ENCODE results near the gene CARD6. TPM values are rescaled to one million over a fixed set of nuclear protein-coding genes. Genes with fewer than 3 reads are reported as not detected.
"Not testable (repeated sequence)": the region's sequence is repeated elsewhere in the genome, so short reads cannot be mapped to it uniquely, and the experiment has no call there.

CARD6 gene
- total and polyA plus RNA-seq, 3 donors from 2014 or later = 3.0 to 4.8 (median 3.1) TPM

DNA sequence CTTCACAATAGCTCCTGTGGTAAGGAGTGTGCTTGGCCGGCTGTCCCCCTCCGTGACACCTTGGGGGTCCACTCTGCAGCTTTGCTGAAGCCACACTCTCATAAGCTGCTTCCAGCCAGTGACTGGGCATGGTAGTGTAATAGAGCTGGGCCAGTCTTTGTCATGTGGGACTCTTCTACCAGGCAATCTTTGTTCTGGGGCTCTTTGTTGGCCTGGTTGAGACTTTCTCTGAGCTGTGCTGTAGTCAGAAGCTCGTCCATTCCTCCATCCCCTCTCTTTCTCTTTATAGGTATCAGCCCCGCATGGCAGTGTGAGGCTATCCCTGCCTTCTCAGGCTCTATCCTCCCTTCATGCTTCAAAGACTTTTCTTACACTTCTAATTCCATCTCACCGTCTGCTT is 25.7 kb downstream of the CARD6 start:
- intact Hi-C loops (cut with DNase I; ENCODE audit: low total_unique reads) = no loop called here
- Histone ChIP-seq H3K4me1 (no peaks in the 10 kb centered on the region), H3K9me3 (no peaks in the 10 kb centered on the region), H3K27ac (no peak overlapping the region), H3K36me3 (ENCODE audit: low read depth, missing control alignments) (no peaks in the 10 kb centered on the region), H3K4me3 (no peak overlapping the region), H3K27me3 (no peaks in the 10 kb centered on the region)
- TF ChIP-seq, protein P1, sequence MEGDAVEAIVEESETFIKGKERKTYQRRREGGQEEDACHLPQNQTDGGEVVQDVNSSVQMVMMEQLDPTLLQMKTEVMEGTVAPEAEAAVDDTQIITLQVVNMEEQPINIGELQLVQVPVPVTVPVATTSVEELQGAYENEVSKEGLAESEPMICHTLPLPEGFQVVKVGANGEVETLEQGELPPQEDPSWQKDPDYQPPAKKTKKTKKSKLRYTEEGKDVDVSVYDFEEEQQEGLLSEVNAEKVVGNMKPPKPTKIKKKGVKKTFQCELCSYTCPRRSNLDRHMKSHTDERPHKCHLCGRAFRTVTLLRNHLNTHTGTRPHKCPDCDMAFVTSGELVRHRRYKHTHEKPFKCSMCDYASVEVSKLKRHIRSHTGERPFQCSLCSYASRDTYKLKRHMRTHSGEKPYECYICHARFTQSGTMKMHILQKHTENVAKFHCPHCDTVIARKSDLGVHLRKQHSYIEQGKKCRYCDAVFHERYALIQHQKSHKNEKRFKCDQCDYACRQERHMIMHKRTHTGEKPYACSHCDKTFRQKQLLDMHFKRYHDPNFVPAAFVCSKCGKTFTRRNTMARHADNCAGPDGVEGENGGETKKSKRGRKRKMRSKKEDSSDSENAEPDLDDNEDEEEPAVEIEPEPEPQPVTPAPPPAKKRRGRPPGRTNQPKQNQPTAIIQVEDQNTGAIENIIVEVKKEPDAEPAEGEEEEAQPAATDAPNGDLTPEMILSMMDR (IDR thresholded peaks at IDR 0.05) = no peak
- 75 to 83% methylated on average over 5 of the region's 5 CpGs for WGBS, 2 donors
- DNase-seq = no peak

DNA sequence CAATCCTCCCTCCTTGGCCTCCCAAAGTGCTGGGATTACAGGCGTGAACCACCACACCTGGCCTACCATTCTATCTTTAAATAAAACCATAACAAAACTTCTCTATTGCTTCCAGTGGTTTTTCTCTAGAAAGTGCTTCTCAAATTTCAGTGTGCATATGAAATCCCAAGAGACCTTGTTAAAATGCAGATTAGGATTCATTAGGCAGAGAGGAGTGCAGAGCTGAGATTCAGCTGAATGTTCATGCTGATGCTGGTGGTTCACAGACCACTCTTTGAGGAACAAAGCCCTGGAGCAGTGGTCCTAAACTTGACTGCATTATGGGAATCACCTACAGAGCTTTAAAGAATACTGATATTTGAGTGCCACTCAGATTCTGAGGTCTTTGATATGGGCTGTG is 28.2 kb downstream of the CARD6 start:
- Histone ChIP-seq H3K4me3 (no peak overlapping the region), H3K36me3 (ENCODE audit: low read depth, missing control alignments) (no peaks in the 10 kb centered on the region), H3K27ac (no peak overlapping the region), H3K9me3 (no peaks in the 10 kb centered on the region), H3K4me1 (no peaks in the 10 kb centered on the region), H3K27me3 (no peaks in the 10 kb centered on the region)
- 88 to 95% methylated on average over 1 of the region's 1 CpG for WGBS, 2 donors
- TF ChIP-seq, protein P1 (IDR thresholded peaks at IDR 0.05) = no peak
- no peak for DNase-seq
- intact Hi-C loops (cut with DNase I; ENCODE audit: low total_unique reads) = no loop called here

DNA sequence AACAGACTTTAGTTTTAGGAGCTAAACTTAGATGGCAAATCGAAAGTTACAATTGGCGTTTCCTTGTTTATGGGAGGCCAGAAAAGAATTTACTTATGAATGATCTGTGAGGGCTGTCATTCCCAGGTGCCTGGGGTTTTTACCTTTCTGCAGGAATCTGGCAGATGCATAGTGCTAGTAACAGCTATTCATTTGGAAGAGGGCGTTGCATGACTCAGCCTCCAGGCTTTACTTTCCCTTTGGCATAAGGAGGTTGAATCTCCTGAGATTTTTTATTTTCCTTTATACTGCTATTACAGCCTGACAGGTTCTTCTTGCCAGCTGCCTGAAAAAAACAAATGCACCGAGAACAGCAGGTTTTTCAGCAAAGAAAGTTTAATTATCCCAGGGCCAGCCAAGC is 30.0 kb downstream of the CARD6 start:
- Histone ChIP-seq H3K4me3 (no peak overlapping the region), H3K27ac (no peak overlapping the region), H3K27me3 (no peaks in the 10 kb centered on the region), H3K9me3 (no peaks in the 10 kb centered on the region), H3K36me3 (ENCODE audit: low read depth, missing control alignments) (no peaks in the 10 kb centered on the region), H3K4me1 (no peaks in the 10 kb centered on the region)
- intact Hi-C loops (cut with DNase I; ENCODE audit: low total_unique reads) = no loop called here
- DNase-seq = no peak
- WGBS, 2 donors = 74 to 78% methylated on average over 4 of the region's 4 CpGs
- TF ChIP-seq POLR2A (IDR thresholded peaks at IDR 0.05) = no peak
- TF ChIP-seq, protein P1 (IDR thresholded peaks at IDR 0.05) = no peak

DNA sequence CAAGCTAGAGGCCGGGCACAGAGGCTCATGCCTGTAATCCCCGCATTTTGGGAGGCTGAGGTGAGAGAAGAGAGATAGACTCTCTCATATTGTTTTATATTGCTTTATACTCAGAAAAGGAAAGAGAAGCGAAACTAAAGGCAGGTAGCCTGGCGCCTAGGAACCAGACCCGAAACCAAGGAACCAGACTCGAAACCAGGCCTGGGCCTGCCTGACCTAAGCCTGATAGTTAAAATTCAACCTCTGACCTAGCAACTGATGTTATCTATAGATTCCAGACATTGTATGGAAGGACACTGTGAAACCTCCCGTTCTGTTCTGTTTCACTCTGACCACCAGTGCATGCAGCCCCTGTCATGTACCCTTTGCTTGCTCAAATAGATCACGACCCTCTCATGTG is 31.1 kb downstream of the CARD6 start:
- H3K9me3 ChIP-seq; H3K4me1 ChIP-seq; H3K27ac ChIP-seq; H3K4me3 ChIP-seq; DNase-seq; H3K27me3 ChIP-seq; intact Hi-C loops (cut with DNase I; ENCODE audit: low total_unique reads); H3K36me3 ChIP-seq (ENCODE audit: low read depth, missing control alignments): not testable (repeated sequence)
- 92 to 95% methylated on average over 8 of the region's 8 CpGs for WGBS, 2 donors

DNA sequence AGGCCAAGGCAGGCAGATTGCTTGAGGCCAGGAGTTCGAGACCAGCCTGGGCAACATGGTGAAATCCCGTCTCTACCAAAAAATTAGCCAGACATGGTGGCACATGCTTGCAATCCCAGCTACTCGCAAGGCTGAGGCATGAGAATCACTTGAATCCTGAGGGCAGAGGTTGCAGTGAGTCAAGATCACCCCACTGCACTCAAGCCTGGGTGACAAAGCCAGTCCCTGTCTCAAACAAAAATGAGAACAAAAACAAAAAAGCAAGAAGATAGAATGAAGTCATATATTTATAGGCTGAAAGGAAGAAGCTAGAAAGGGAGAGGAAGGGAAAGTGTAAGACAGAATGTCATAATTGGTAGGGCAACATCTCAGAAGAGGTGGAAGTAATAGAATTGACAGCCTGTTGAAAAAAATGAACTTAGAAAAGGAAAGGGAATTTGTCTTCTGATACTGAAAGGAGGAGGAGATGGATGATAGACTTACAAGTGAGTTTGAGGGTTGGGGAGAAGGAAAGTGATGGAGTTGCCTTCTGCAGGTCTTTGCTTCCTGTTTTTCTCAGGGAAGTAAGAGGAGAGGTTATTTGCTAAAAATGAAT is 32.2 kb downstream of the CARD6 start:
- H3K4me3 ChIP-seq = no peak overlapping the region
- no peak overlapping the region for H3K27ac ChIP-seq
- no peaks in the 10 kb centered on the region for H3K27me3 ChIP-seq
- whole genome bisulfite sequencing, 2 donors = 80 to 92% methylated on average over 3 of the region's 3 CpGs
- no peaks in the 10 kb centered on the region for H3K36me3 ChIP-seq (ENCODE audit: low read depth, missing control alignments)
- no peak for DNase-seq
- TF ChIP-seq, protein P1 (IDR thresholded peaks at IDR 0.05) = no peak
- no peak for TF ChIP-seq POLR2A (IDR thresholded peaks at IDR 0.05)
- intact Hi-C loops (cut with DNase I; ENCODE audit: low total_unique reads) = no loop called here
- H3K4me1 ChIP-seq = no peaks in the 10 kb centered on the region
- no peaks in the 10 kb centered on the region for H3K9me3 ChIP-seq
